ENCODE data around the gene RPS18. TPM values are rescaled to one million over a fixed set of nuclear protein-coding genes. Genes with fewer than 3 reads are reported as not detected.
A peak's percentile ranks its signal among the peaks of the same experiment; 100 is the strongest.

RPS18 gene
- total and polyA plus RNA-seq, 2 of the 13 experiments (the other 11 are each of a cell fraction or from before 2014, with no cell fraction given): 3,896 to 5,806 TPM

GRCh38 chr6:33298773-33299236 is 26.9 kb downstream of the RPS18 start, which contains the start of gene RGL2 (continued):
- TF ChIP-seq, protein P1, sequence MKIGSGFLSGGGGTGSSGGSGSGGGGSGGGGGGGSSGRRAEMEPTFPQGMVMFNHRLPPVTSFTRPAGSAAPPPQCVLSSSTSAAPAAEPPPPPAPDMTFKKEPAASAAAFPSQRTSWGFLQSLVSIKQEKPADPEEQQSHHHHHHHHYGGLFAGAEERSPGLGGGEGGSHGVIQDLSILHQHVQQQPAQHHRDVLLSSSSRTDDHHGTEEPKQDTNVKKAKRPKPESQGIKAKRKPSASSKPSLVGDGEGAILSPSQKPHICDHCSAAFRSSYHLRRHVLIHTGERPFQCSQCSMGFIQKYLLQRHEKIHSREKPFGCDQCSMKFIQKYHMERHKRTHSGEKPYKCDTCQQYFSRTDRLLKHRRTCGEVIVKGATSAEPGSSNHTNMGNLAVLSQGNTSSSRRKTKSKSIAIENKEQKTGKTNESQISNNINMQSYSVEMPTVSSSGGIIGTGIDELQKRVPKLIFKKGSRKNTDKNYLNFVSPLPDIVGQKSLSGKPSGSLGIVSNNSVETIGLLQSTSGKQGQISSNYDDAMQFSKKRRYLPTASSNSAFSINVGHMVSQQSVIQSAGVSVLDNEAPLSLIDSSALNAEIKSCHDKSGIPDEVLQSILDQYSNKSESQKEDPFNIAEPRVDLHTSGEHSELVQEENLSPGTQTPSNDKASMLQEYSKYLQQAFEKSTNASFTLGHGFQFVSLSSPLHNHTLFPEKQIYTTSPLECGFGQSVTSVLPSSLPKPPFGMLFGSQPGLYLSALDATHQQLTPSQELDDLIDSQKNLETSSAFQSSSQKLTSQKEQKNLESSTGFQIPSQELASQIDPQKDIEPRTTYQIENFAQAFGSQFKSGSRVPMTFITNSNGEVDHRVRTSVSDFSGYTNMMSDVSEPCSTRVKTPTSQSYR (CRISPR knock-in tag; IDR thresholded peaks at IDR 0.05; ENCODE audit: borderline replicate concordance): peak; percentile 53; the same call in 1 of the 2 replicates
- TF ChIP-seq CHCHD3 (CRISPR knock-in tag; IDR thresholded peaks at IDR 0.05) (no peak), KAT2B (IDR thresholded peaks at IDR 0.05; ENCODE audit: borderline replicate concordance, low read depth, low read length) (no peak), MTA3 (CRISPR knock-in tag; IDR thresholded peaks at IDR 0.05) (no peak), GPN1 (CRISPR knock-in tag; IDR thresholded peaks at IDR 0.05; ENCODE audit: borderline replicate concordance) (no peak), MED8 (CRISPR knock-in tag; IDR thresholded peaks at IDR 0.05; ENCODE audit: insufficient replicate concordance) (no peak), ZNF432 (CRISPR knock-in tag; IDR thresholded peaks at IDR 0.05; ENCODE audit: borderline replicate concordance) (no peak), HES4 (CRISPR knock-in tag; IDR thresholded peaks at IDR 0.05; ENCODE audit: borderline replicate concordance) (no peak), CENPBD1 (CRISPR knock-in tag; IDR thresholded peaks at IDR 0.05; ENCODE audit: borderline replicate concordance, low read depth) (no peak)
- TF ChIP-seq, protein P2, sequence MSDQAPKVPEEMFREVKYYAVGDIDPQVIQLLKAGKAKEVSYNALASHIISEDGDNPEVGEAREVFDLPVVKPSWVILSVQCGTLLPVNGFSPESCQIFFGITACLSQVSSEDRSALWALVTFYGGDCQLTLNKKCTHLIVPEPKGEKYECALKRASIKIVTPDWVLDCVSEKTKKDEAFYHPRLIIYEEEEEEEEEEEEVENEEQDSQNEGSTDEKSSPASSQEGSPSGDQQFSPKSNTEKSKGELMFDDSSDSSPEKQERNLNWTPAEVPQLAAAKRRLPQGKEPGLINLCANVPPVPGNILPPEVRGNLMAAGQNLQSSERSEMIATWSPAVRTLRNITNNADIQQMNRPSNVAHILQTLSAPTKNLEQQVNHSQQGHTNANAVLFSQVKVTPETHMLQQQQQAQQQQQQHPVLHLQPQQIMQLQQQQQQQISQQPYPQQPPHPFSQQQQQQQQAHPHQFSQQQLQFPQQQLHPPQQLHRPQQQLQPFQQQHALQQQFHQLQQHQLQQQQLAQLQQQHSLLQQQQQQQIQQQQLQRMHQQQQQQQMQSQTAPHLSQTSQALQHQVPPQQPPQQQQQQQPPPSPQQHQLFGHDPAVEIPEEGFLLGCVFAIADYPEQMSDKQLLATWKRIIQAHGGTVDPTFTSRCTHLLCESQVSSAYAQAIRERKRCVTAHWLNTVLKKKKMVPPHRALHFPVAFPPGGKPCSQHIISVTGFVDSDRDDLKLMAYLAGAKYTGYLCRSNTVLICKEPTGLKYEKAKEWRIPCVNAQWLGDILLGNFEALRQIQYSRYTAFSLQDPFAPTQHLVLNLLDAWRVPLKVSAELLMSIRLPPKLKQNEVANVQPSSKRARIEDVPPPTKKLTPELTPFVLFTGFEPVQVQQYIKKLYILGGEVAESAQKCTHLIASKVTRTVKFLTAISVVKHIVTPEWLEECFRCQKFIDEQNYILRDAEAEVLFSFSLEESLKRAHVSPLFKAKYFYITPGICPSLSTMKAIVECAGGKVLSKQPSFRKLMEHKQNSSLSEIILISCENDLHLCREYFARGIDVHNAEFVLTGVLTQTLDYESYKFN (CRISPR knock-in tag; conservative IDR thresholded peaks at IDR 0.05): no peak

Data from HepG2 (cell line).